ENCODE results near the gene RAG2. TPM values are rescaled to one million over a fixed set of nuclear protein-coding genes. Genes with fewer than 3 reads are reported as not detected.

RAG2 gene
- total RNA-seq (not detected in 2 replicates), polyA plus RNA-seq (0.84 and 1.4 TPM in 2 replicates)

GRCh38 chr11:36598051-36598450 lies at the start of gene RAG2:
Gene RAG2, minus strand, starts transcription at chr11:36598236. Its CDS starts 4,068 bp downstream, at chr11:36594168.
- no peaks in the 10 kb centered on the region for H3K9me3 ChIP-seq (ENCODE audit: low read depth)
- no peak for DNase-seq (ENCODE audit: low read depth in 1 of 2, low spot score in 1 of 2)
- no peaks in the 10 kb centered on the region for H3K36me3 ChIP-seq
- H3K27me3 ChIP-seq = peaks cover under 1% of the 10 kb centered on the region
- peaks cover 6% of the 10 kb centered on the region for H3K4me1 ChIP-seq (ENCODE audit: low read depth)
- H3K4me3 ChIP-seq = no peak within 1 kb of the TSS
- TF ChIP-seq, protein P1, sequence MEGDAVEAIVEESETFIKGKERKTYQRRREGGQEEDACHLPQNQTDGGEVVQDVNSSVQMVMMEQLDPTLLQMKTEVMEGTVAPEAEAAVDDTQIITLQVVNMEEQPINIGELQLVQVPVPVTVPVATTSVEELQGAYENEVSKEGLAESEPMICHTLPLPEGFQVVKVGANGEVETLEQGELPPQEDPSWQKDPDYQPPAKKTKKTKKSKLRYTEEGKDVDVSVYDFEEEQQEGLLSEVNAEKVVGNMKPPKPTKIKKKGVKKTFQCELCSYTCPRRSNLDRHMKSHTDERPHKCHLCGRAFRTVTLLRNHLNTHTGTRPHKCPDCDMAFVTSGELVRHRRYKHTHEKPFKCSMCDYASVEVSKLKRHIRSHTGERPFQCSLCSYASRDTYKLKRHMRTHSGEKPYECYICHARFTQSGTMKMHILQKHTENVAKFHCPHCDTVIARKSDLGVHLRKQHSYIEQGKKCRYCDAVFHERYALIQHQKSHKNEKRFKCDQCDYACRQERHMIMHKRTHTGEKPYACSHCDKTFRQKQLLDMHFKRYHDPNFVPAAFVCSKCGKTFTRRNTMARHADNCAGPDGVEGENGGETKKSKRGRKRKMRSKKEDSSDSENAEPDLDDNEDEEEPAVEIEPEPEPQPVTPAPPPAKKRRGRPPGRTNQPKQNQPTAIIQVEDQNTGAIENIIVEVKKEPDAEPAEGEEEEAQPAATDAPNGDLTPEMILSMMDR (IDR thresholded peaks at IDR 0.05; ENCODE audit: low read depth, low read length) = no peak
- no peak within 1 kb of the TSS for H3K27ac ChIP-seq

- Histone ChIP-seq H3K36me3 (no peaks in the 10 kb centered on the region), H3K4me3 (no peak overlapping the region), H3K27ac (no peak overlapping the region), H3K9me3 (ENCODE audit: low read depth) (no peaks in the 10 kb centered on the region), H3K4me1 (ENCODE audit: low read depth) (peaks cover 13% of the 10 kb centered on the region), H3K27me3 (no peaks in the 10 kb centered on the region)
- no peak for DNase-seq (ENCODE audit: low read depth in 1 of 2, low spot score in 1 of 2)
- TF ChIP-seq, protein P1 (IDR thresholded peaks at IDR 0.05; ENCODE audit: low read depth, low read length) = no peak
Observed at GRCh38 chr11:36638556-36638955, 40.5 kb upstream of the RAG2 start.

DNA sequence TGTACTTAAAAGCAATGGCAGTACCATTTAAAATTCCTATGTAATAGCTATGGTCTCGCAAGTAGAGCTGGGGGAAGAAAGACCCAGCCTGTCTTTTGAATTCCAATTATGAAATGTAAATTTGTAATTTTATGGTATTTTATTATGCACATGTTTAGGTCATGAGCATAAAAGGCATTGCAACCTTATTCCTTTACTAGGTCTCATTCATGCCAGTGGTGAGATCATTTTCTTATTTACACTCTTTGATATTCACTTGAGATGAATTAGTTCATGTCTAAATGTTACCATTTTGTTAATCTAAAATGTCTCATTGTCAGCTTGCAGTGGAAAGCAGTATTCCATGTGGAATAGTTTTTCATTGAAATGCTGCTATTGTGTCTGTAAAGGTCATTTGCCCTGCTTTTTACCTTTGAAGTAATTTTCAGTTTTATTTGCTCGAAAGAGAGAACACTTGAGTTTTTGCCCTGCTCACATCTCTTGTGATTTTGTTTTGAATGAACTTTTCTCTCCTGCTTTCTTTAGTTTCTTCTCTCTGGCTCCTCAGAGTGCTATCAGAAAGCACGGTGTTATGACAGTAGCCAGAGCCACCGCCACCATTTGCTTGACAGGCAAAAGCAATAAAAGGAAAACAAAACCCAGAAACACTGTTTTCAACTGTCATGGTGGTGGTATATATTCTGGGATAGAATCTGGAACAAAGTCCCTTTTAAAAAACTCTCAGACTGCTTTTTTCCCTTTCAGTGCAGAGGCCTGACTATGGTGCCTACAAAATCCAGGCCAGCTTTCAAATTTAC lies 37.2 kb upstream of the RAG2 start:
- Histone ChIP-seq H3K9me3 (ENCODE audit: low read depth) (no peaks in the 10 kb centered on the region), H3K27ac (peak overlapping the region; percentile 91), H3K4me3 (no peak overlapping the region), H3K4me1 (ENCODE audit: low read depth) (peaks cover 13% of the 10 kb centered on the region), H3K27me3 (no peaks in the 10 kb centered on the region), H3K36me3 (no peaks in the 10 kb centered on the region)
- TF ChIP-seq, protein P1 (IDR thresholded peaks at IDR 0.05; ENCODE audit: low read depth, low read length) = no peak
- DNase-seq (ENCODE audit: low read depth in 1 of 2, low spot score in 1 of 2) = peak in 1 of 2 donors; percentile 31

DNA sequence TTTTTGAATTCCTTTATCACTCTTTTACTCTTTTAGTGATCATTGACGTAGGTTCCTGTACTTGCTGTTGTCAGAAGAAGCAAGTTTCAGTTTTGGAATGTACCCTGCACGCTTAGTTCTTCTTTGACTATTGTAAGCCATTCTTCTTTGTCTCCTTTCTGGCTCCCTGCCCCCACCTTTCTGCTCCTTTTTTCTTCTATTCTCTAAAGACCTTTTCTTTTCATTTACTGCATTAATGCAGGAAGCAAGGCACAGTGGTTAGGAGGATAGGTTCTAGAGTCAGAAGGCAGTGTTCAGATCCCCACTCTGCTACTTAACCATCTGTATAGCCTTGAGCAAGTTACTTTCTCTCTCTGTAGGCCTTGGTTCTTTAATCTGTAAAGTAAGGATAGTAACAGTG lies 33.7 kb upstream of the RAG2 start:
- H3K27ac ChIP-seq = no peak overlapping the region
- H3K4me1 ChIP-seq (ENCODE audit: low read depth) = peaks cover 13% of the 10 kb centered on the region
- H3K27me3 ChIP-seq = no peaks in the 10 kb centered on the region
- H3K36me3 ChIP-seq = no peaks in the 10 kb centered on the region
- no peaks in the 10 kb centered on the region for H3K9me3 ChIP-seq (ENCODE audit: low read depth)
- TF ChIP-seq, protein P1 (IDR thresholded peaks at IDR 0.05; ENCODE audit: low read depth, low read length) = no peak
- H3K4me3 ChIP-seq = no peak overlapping the region
- no peak for DNase-seq (ENCODE audit: low read depth in 1 of 2, low spot score in 1 of 2)

- TF ChIP-seq, protein P1 (IDR thresholded peaks at IDR 0.05; ENCODE audit: low read depth, low read length) = no peak
- H3K27ac ChIP-seq = no peak overlapping the region
- no peaks in the 10 kb centered on the region for H3K27me3 ChIP-seq
- H3K36me3 ChIP-seq = no peaks in the 10 kb centered on the region
- H3K9me3 ChIP-seq (ENCODE audit: low read depth) = no peaks in the 10 kb centered on the region
- no peaks in the 10 kb centered on the region for H3K4me1 ChIP-seq (ENCODE audit: low read depth)
- H3K4me3 ChIP-seq = no peak overlapping the region
- no peak for DNase-seq (ENCODE audit: low read depth in 1 of 2, low spot score in 1 of 2)
Observed at GRCh38 chr11:36628765-36629244, 30.8 kb upstream of the RAG2 start.

Measured in cardiac muscle cell (in vitro differentiated cells and primary cell).